GM19467 (cell line): ENCODE measurements around the gene KDR.

Experiments
- ATAC-seq: cut with Tn5 transposase; IDR thresholded peaks from one replicate; pipeline ENCODE4 v1.9.1; 2021; ENCODE audit warnings: mild to moderate bottlenecking, moderate library complexity; ENCODE audit not compliant: unreplicated experiment

The KDR gene

GRCh38 chr4:55031158-55031557 is 94.2 kb downstream of the KDR start:
- ATAC-seq, result no peak

DNA sequence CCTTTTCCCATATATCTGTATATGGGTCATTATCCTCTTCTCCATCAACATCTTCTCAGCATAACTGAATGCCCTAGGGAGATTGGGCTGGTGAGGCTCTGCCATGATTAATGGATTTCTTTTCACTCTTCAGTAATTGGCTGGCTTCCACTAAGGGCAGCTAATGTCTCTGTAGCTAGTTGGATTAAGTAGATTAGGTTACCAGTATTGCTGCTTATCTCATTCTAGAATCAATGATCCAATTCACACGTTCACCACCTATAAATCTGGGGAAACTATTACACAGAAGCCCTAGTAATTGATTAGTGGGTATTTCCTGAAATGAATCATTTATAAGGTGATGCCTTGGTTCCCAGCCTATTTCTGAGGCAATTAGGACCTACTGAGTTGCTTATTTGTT is 94.8 kb downstream of the KDR start:
- no peak for ATAC-seq

- ATAC-seq, result no peak
Measured at GRCh38 chr4:55029821-55030503, 95.4 kb downstream of the KDR start.

DNA sequence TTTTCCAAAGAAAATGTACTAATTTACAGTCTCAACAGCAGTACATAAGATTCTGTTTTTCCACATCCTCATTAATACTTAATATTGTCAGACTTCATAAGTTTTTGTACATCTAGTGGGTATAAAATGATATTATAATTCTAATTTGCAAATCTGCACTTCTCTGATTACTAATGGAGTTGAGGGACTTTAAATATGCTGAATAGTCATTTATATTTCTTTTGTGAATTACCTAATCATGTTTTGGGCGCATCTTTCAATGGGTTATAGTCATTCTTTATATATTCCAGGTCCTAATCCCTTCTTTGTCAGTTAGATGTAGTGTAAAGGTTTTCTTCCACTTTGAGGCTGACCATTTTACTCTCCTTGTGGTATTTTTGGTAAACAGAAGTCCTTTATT is 96.1 kb downstream of the KDR start:
- no peak for ATAC-seq
